Measurements from ENCODE around the gene PLB1. TPM values are rescaled to one million over a fixed set of nuclear protein-coding genes. Genes with fewer than 3 reads are reported as not detected.

The PLB1 gene
- total RNA-seq, 2 experiments from 2014 or later = 0.25 to 0.50 TPM

- DNase-seq (no peak), ATAC-seq (no peak)
- Mint-ChIP-seq H3K36me3 (ENCODE audit: low read depth) (no peaks in the 10 kb centered on the region), H3K4me3 (no peak overlapping the region), H3K9me3 (no peaks in the 10 kb centered on the region), H3K4me1 (ENCODE audit: low read depth) (no peaks in the 10 kb centered on the region), H3K27ac (no peak overlapping the region), H3K27me3 (no peaks in the 10 kb centered on the region)
- TF ChIP-seq, protein P1, sequence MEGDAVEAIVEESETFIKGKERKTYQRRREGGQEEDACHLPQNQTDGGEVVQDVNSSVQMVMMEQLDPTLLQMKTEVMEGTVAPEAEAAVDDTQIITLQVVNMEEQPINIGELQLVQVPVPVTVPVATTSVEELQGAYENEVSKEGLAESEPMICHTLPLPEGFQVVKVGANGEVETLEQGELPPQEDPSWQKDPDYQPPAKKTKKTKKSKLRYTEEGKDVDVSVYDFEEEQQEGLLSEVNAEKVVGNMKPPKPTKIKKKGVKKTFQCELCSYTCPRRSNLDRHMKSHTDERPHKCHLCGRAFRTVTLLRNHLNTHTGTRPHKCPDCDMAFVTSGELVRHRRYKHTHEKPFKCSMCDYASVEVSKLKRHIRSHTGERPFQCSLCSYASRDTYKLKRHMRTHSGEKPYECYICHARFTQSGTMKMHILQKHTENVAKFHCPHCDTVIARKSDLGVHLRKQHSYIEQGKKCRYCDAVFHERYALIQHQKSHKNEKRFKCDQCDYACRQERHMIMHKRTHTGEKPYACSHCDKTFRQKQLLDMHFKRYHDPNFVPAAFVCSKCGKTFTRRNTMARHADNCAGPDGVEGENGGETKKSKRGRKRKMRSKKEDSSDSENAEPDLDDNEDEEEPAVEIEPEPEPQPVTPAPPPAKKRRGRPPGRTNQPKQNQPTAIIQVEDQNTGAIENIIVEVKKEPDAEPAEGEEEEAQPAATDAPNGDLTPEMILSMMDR (IDR thresholded peaks at IDR 0.05) = no peak
- CTCF ChIA-PET = no interaction called here
- POLR2A ChIA-PET = no interaction called here
- intact Hi-C loops (cut with micrococcal nuclease) = no loop called here
Measured at GRCh38 chr2:28693223-28693622, 197.4 kb downstream of the PLB1 start.

Other genes with a start within 250 kb of the PLB1 start
- gene FOSL2, start 103.2 kb upstream of the PLB1 start, total RNA-seq = 100 to 1,000 TPM; 114 to 119 TPM